Omental fat pad (tissue), 4 donors: Measurements from ENCODE around the gene TMEM14C. TPM values are rescaled to one million over a fixed set of nuclear protein-coding genes. Genes with fewer than 3 reads are reported as not detected.
"Not testable (repeated sequence)": the region's sequence is repeated elsewhere in the genome, so short reads cannot be mapped to it uniquely, and the experiment has no call there.

ENCODE experiments used
- ATAC-seq: fragments of 150-250 bp; one replicate; pipeline ENCODE4 v1.9.1; 2016; ENCODE audit warnings: mild to moderate bottlenecking, moderate library complexity; ENCODE audit not compliant: low FRiP score
- DNase-seq: peaks from one replicate; pipeline ENCODE4 v3.0.0-alpha.2; 2019; ENCODE audit warnings: low spot score
- total RNA-seq, 4 donors: library from RNA; depleted of rRNA; stranded (reverse); fragments of >200 nt; gene quantifications; one replicate each; pipeline ENCODE4 v1.1.0, GENCODE V29; 2016
- TF ChIP-seq, protein P1 (sequence below), 3 donors: fragments of 450-650 bp; IDR thresholded peaks; one replicate each; pipeline ENCODE4 v1.5.1; 2016 to 2017; ENCODE audit warnings: antibody characterized with exemption in 3 of 3, mild to moderate bottlenecking in 3 of 3, moderate library complexity in 2 of 3

The TMEM14C gene
- total RNA-seq, 4 donors from 2014 or later: 97.9 to 144 (median 116) TPM

DNA sequence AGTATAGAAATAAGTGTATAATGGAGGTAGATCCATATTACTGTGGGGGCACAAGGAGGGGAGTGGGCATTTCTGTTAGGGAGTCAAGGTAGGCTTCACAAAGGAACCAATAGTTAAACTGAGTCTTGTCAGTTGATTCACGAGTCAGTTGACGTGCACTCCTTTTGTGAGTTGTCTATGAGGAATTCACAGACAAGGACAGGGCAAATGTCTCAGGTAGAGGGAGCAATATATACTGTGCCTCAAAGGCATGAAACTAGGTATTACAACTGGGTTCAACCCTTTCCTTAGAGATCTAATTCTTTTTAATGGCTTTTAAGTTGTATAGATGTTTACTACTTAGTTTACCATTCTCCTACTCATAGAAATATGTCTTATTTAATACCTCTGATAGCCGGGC lies 11.0 kb downstream of the TMEM14C start:
- TF ChIP-seq, protein P1, sequence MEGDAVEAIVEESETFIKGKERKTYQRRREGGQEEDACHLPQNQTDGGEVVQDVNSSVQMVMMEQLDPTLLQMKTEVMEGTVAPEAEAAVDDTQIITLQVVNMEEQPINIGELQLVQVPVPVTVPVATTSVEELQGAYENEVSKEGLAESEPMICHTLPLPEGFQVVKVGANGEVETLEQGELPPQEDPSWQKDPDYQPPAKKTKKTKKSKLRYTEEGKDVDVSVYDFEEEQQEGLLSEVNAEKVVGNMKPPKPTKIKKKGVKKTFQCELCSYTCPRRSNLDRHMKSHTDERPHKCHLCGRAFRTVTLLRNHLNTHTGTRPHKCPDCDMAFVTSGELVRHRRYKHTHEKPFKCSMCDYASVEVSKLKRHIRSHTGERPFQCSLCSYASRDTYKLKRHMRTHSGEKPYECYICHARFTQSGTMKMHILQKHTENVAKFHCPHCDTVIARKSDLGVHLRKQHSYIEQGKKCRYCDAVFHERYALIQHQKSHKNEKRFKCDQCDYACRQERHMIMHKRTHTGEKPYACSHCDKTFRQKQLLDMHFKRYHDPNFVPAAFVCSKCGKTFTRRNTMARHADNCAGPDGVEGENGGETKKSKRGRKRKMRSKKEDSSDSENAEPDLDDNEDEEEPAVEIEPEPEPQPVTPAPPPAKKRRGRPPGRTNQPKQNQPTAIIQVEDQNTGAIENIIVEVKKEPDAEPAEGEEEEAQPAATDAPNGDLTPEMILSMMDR (IDR thresholded peaks at IDR 0.05): no peak
- ATAC-seq (no peak), DNase-seq (no peak)

- TF ChIP-seq, protein P1 (IDR thresholded peaks at IDR 0.05): no peak
- DNase-seq (no peak), ATAC-seq (no peak)
Observed at GRCh38 chr6:10736731-10737130, 13.9 kb downstream of the TMEM14C start.

GRCh38 chr6:10740061-10740460 lies 17.2 kb downstream of the TMEM14C start:
- no peak for ATAC-seq
- DNase-seq: no peak
- TF ChIP-seq, protein P1 (IDR thresholded peaks at IDR 0.05): no peak

DNA sequence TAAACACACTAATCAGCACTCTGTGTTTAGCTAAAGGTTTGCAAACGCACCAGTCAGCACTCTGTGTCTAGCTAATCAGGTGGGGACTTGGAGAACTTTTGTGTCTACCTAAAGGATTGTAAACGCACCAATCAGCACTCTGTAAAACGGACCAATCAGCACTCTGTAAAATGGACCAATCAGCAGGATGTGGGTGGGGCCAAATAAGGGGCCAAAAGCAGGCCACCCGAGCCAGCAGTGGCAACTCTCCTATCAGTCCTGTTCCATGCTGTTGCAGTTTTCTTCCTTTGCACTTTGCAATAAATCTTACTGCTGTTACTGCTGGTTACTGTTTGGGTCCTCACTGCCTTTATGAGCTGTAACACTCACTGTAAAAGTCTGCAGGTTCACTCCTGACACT lies 18.8 kb downstream of the TMEM14C start:
- ATAC-seq: not testable (repeated sequence)

DNA sequence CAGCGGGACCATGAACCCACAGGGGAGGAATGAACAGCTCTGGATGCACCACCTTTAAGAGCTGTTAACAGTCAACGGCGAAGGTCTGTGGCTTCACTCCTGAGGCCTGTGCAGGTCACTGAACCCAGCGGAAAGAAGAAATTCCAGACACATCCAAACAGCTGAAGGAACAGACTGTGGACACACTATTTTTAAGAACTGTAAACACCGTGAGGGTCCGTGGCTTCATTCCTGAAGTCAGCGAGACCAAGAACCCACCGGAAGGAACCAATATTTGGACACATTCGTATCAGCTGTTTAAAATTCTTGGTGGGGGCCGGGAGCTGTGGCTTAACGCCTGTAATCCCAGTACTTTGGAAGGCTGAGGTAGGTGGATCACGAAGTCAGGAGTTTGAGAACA lies 19.4 kb downstream of the TMEM14C start:
- DNase-seq (no peak), ATAC-seq (no peak)

More for the DNA sequence above, 18.8 kb downstream of the TMEM14C start:
- DNase-seq: not testable (repeated sequence)

GRCh38 chr6:10743515-10743914 lies 20.6 kb downstream of the TMEM14C start:
- TF ChIP-seq, protein P1 (IDR thresholded peaks at IDR 0.05): no peak
- no peak for DNase-seq

More for the DNA sequence above, 19.4 kb downstream of the TMEM14C start:
- TF ChIP-seq, protein P1 (IDR thresholded peaks at IDR 0.05): no peak

GRCh38 chr6:10745116-10745515 lies 22.2 kb downstream of the TMEM14C start:
- no peak for ATAC-seq
- DNase-seq: no peak
- TF ChIP-seq, protein P1 (IDR thresholded peaks at IDR 0.05): no peak

More at GRCh38 chr6:10743515-10743914, 20.6 kb downstream of the TMEM14C start:
- ATAC-seq: no peak

- ATAC-seq: no peak
- DNase-seq: no peak
Observed at GRCh38 chr6:10746915-10747250, 24.0 kb downstream of the TMEM14C start.

More at GRCh38 chr6:10746915-10747250, 24.0 kb downstream of the TMEM14C start:
- TF ChIP-seq, protein P1 (IDR thresholded peaks at IDR 0.05): no peak
